K562 (cell line): ENCODE results near the gene KNTC1. TPM values are rescaled to one million over a fixed set of nuclear protein-coding genes. Genes with fewer than 3 reads are reported as not detected.

Experiments
- ATAC-seq: fragments of 200-7000 bp; cut with Tn5 transposase; 3 replicates; pipeline ENCODE4 v1.9.1; 2020; ENCODE audit warnings: moderate library complexity
- BruUV-seq: library from RNA; stranded (reverse); fragments of 400-500 nt; replicated peaks from 2 replicates; lab custom pipeline; 2021; lab: Mats Ljungman, UMichigan
- CTCF ChIA-PET: fragments of 300-600 bp; formaldehyde crosslinking; extraction: SDS; loops from one replicate; lab custom pipeline; 2021; ENCODE audit warnings: low intra/inter-chr PET ratio; lab: Yijun Ruan, JAX
- POLR2A ChIA-PET: fragments of 300-600, 350-650 bp; sonication (Branson Sonifier 250); formaldehyde crosslinking; extraction: SDS; loops from one replicate; lab custom pipeline; 2021; ENCODE audit warnings: antibody characterized with exemption, inconsistent platforms; lab: Yijun Ruan, JAX
- DNase-seq, 4 experiments: peaks; one replicate each; pipeline versions ENCODE4 v3.0.0 to v3.0.0-alpha.2; 2011 to 2018; ENCODE audit warnings: low spot score in 3 of 4, mixed read lengths in 3 of 4; ENCODE audit errors: extremely low read depth in 1 of 4
- FAIRE-seq: peaks from 2 replicates; lab custom pipeline; 2011; peaks lifted over from hg19 to GRCh38; lab: Jason Lieb, UNC
- H2AFZ ChIP-seq: 2 replicates; pipeline ENCODE4 v1.6.0; 2011; ENCODE audit warnings: low read depth, low read length, control low read depth, inconsistent platforms
- H3K27ac ChIP-seq: fragments of 200-600 bp; 3 replicates; pipeline ENCODE4 v1.8.0; 2011; ENCODE audit warnings: low read depth, mild to moderate bottlenecking, control low read depth, inconsistent platforms, low read length, moderate library complexity, mixed read lengths; ENCODE audit errors: extremely low read depth
- H3K27me3 ChIP-seq, 2 experiments: fragments of 300-600 bp in 1 of 2; 2 replicates in 1 of 2; 3 replicates in 1 of 2; pipeline versions ENCODE4 v1.6.0 to v1.8.0; 2011; ENCODE audit warnings: inconsistent platforms in 2 of 2, low read length in 2 of 2, mild to moderate bottlenecking in 1 of 2, mixed read lengths in 1 of 2, moderate library complexity in 1 of 2; ENCODE audit not compliant: control insufficient read depth in 2 of 2, insufficient read depth in 2 of 2
- H3K36me3 ChIP-seq: fragments of 300-600 bp; 3 replicates; pipeline ENCODE4 v1.8.0; 2011; ENCODE audit warnings: mild to moderate bottlenecking, low read length, inconsistent platforms; ENCODE audit not compliant: control insufficient read depth, insufficient read depth
- H3K4me1 ChIP-seq, 2 experiments: fragments of 200-600 bp in 1 of 2; replicated peaks in 1 of 2; 2 replicates in 1 of 2; 3 replicates in 1 of 2; pipeline versions ENCODE4 v1.5.1 to v1.8.0; 2011; ENCODE audit warnings: inconsistent platforms in 2 of 2, low read length in 2 of 2, mild to moderate bottlenecking in 1 of 2, mixed read lengths in 1 of 2, moderate library complexity in 1 of 2; ENCODE audit not compliant: control insufficient read depth in 2 of 2, insufficient read depth in 2 of 2
- H3K4me2 ChIP-seq: 2 replicates; pipeline ENCODE4 v1.6.1; 2011; ENCODE audit warnings: low read length, control low read depth, inconsistent platforms, mixed read lengths; ENCODE audit not compliant: insufficient read depth
- H3K4me3 ChIP-seq: fragments of 200-600 bp; sonication (generic), shearing (Covaris generic); 2 replicates; pipeline ENCODE4 v1.5.1; 2016; ENCODE audit warnings: control low read depth, inconsistent platforms
- H3K79me2 ChIP-seq: fragments of 200-600 bp; 3 replicates; pipeline ENCODE4 v1.8.0; 2011; ENCODE audit warnings: low read length, inconsistent platforms; ENCODE audit not compliant: control insufficient read depth, insufficient read depth
- H3K9ac ChIP-seq, 2 experiments: 2 replicates each; pipeline versions ENCODE4 v1.6.0 to v1.6.1; 2011; ENCODE audit warnings: low read depth in 2 of 2, low read length in 2 of 2, control low read depth in 1 of 2, inconsistent platforms in 1 of 2, mild to moderate bottlenecking in 1 of 2, mixed read lengths in 1 of 2; ENCODE audit not compliant: insufficient read depth in 1 of 2
- H3K9me1 ChIP-seq: one replicate; pipeline ENCODE4 v1.6.0; 2011; ENCODE audit warnings: inconsistent platforms, mild to moderate bottlenecking, low read length, moderate library complexity; ENCODE audit not compliant: control insufficient read depth, insufficient read depth
- H3K9me3 ChIP-seq: replicated peaks from 2 replicates; pipeline ENCODE4 v1.5.1; 2011; ENCODE audit warnings: low read depth, low read length, inconsistent platforms; ENCODE audit not compliant: control insufficient read depth, insufficient read depth
- H4K20me1 ChIP-seq: replicated peaks from 2 replicates; pipeline ENCODE4 v1.6.1; 2011; ENCODE audit warnings: low read length, inconsistent platforms, mixed read lengths; ENCODE audit not compliant: control insufficient read depth, insufficient read depth
- CEBPB ChIP-seq: fragments of 450-650 bp; IDR thresholded peaks from 2 replicates; pipeline ENCODE4 v1.6.1; 2016; ENCODE audit warnings: missing genetic modification characterization, missing compliant biosample characterization
- CEBPG ChIP-seq, 3 experiments: fragments of 200-800 bp in 1 of 3; sonication (Bioruptor generic) in 1 of 3; sonication (generic) in 1 of 3; formaldehyde crosslinking in 1 of 3; IDR thresholded peaks in 2 of 3; conservative IDR thresholded peaks in 1 of 3; 2 replicates each; pipeline versions ENCODE4 v1.6.1 to v1.8.0; 2016 to 2022; ENCODE audit warnings: missing compliant biosample characterization in 2 of 3, missing genetic modification characterization in 2 of 3, mild to moderate bottlenecking in 1 of 3, missing genetic modification reagents in 1 of 3
- KAT7 ChIP-seq: sonication (generic); formaldehyde crosslinking; IDR thresholded peaks from 2 replicates; pipeline ENCODE4 v1.8.0; 2022; ENCODE audit warnings: missing genetic modification reagents, mild to moderate bottlenecking, borderline replicate concordance
- MAFF ChIP-seq: IDR thresholded peaks from 2 replicates; pipeline ENCODE4 v1.6.1; 2012; ENCODE audit warnings: low read length, improper control_type of control experiment
- MECOM ChIP-seq: fragments of 250-450 bp; sonication (Bioruptor Pico); IDR thresholded peaks from 2 replicates; pipeline ENCODE4 v1.8.0; 2022; ENCODE audit warnings: inconsistent platforms
- WGBS: fragments of 100-300 bp; shearing (Covaris generic); methylation state at CpG from one replicate; pipeline ENCODE4 v1.1.6; 2016; ENCODE audit warnings: low coverage, mixed read lengths; ENCODE audit not compliant: insufficient coverage; ENCODE audit errors: missing lambda C conversion rate; 5-methylcytosine and 5-hydroxymethylcytosine counted together
- in situ Hi-C: fragments of 300-500 bp; cut with MboI; formaldehyde crosslinking; loops from 4 replicates; pipeline ENCODE4 v1.15.0; 2018; ENCODE audit warnings: inconsistent platforms, mixed read lengths
- intact Hi-C: fragments of 100-400 bp; cut with micrococcal nuclease; formaldehyde crosslinking; loops from 2 replicates; pipeline ENCODE4 v1.14.2; 2022
- polyA plus RNA-seq, 8 experiments: library from polyadenylated mRNA; depleted of rRNA in 4 of 8; stranded (reverse) in 5 of 8; unstranded in 3 of 8; fragments of >200 nt; fragmentation: Nextera tagmentation in 2 of 8; fragmentation: Illumina TruSeq in 1 of 8; extraction: Ambion mirVana in 2 of 8; extraction: Trizol in 1 of 8; gene quantifications; 2 replicates each; pipeline versions ENCODE4 v1.2.1 to v1.2.3, GENCODE V29; 2011 to 2014; ENCODE audit warnings: inconsistent platforms in 1 of 8, missing spikeins in 1 of 8
- total RNA-seq, 7 experiments: library from RNA; depleted of rRNA in 6 of 7; stranded (reverse); fragments of >200 nt in 6 of 7; fragmentation: Illumina TruSeq in 2 of 7; extraction: Trizol in 2 of 7; gene quantifications; 2 replicates each; pipeline versions ENCODE4 v1.2.1 to v1.2.3, GENCODE V29; 2011 to 2021; ENCODE audit warnings: low replicate concordance in 1 of 7
- TF ChIP-seq, protein P1 (sequence below): fragments of 450-650 bp; IDR thresholded peaks from 2 replicates; pipeline ENCODE4 v1.6.1; 2016; ENCODE audit warnings: low read depth, mild to moderate bottlenecking, moderate library complexity
- TF ChIP-seq, protein P2 (sequence below): sonication (generic); formaldehyde crosslinking; IDR thresholded peaks from 2 replicates; pipeline ENCODE4 v1.9.0; 2022; ENCODE audit warnings: mild to moderate bottlenecking, missing genetic modification reagents

Gene KNTC1
- total and polyA plus RNA-seq, 9 of the 15 experiments (the other 6 are each of a cell fraction or from before 2014, with no cell fraction given) = 38.9 to 135 (median 99.6) TPM

DNA sequence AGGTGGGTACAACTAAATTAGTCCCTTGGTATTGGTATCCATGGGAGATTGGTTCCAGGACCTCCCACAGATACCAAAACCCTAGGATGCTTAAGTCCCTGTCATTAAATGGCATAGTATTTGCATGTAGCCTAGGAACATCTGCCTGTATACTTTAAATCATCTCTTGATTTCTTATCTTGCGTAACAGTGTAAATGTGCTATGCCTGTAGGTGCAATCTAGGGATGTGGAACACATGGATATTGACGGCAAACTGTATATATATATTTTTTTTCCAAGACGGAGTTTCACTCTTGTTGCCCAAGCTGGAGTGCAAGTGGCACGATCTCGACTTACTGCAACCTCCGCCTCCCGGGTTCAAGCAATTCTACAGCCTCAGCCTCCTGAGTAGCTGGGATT is 1.5 kb downstream of the KNTC1 start:
- peak overlapping the region; percentile 62 for H3K4me3 ChIP-seq
- H3K9me1 ChIP-seq = no peaks in the 10 kb centered on the region
- no peak for FAIRE-seq
- H2AFZ ChIP-seq = no peak overlapping the region
- H3K9me3 ChIP-seq = no peaks in the 10 kb centered on the region
- CTCF ChIA-PET = no interaction called here
- no peaks in the 10 kb centered on the region for H3K27me3 ChIP-seq
- intact Hi-C loops (loop anchor here (5.0 kb wide), 1 partner anchor 466 kb away; no protein-coding TSS in a partner anchor), in situ Hi-C loops (no loop called here)
- H3K9ac ChIP-seq = peak overlapping the region in 1 of 2 experiments; percentile 98; a peak in 2 of 4 replicates
- peak overlapping the region; percentile 98; the same call in 1 of the 2 replicates for H3K4me2 ChIP-seq
- TF ChIP-seq, protein P1, sequence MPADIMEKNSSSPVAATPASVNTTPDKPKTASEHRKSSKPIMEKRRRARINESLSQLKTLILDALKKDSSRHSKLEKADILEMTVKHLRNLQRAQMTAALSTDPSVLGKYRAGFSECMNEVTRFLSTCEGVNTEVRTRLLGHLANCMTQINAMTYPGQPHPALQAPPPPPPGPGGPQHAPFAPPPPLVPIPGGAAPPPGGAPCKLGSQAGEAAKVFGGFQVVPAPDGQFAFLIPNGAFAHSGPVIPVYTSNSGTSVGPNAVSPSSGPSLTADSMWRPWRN = no peak
- peak; percentile 72 for TF ChIP-seq CEBPB (tag)
- TF ChIP-seq MECOM (CRISPR knock-in tag) = no peak
- TF ChIP-seq CEBPG (CRISPR knock-in tag; IDR thresholded peaks at IDR 0.05) = no peak
- peak in 1 of 2 experiments; percentile 31; a peak in 1 of 4 replicates for TF ChIP-seq CEBPG (tag; conservative IDR thresholded peaks at IDR 0.05 in 1 of 2, IDR thresholded peaks at IDR 0.05 in 1 of 2)
- no peak for TF ChIP-seq MAFF
- TF ChIP-seq KAT7 (CRISPR knock-in tag) = no peak
- TF ChIP-seq, protein P2, sequence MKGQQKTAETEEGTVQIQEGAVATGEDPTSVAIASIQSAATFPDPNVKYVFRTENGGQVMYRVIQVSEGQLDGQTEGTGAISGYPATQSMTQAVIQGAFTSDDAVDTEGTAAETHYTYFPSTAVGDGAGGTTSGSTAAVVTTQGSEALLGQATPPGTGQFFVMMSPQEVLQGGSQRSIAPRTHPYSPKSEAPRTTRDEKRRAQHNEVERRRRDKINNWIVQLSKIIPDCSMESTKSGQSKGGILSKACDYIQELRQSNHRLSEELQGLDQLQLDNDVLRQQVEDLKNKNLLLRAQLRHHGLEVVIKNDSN (CRISPR knock-in tag) = no peak
- 93% methylated on average over 7 of the region's 7 CpGs for WGBS
- peaks cover 0 to 9% of the 10 kb centered on the region in 2 experiments; a peak in 2 of 5 replicates for H3K4me1 ChIP-seq
- DNase-seq = no peak
- POLR2A ChIA-PET = interaction anchor here (1.4 to 2.7 kb wide), 4 partner anchors 9 to 128 kb away, joined by 7 to 18 read pairs (median 9); no protein-coding TSS in a partner anchor
- H4K20me1 ChIP-seq = peaks cover 12% of the 10 kb centered on the region
- H3K79me2 ChIP-seq = peaks cover 85% of the 10 kb centered on the region
- peaks cover 67% of the 10 kb centered on the region for H3K36me3 ChIP-seq
- no peak for ATAC-seq
- no peak overlapping the region for H3K27ac ChIP-seq
- BruUV-seq = no TSS peak
